IMR-90 (cell line): ENCODE measurements around the gene MORF4L2. TPM values are rescaled to one million over a fixed set of nuclear protein-coding genes. Genes with fewer than 3 reads are reported as not detected.

ENCODE experiments used
- ATAC-seq: fragments of 200-7000 bp; cut with Tn5 transposase; 2 replicates; pipeline ENCODE4 v1.9.1; 2020; ENCODE audit warnings: low read depth, mild to moderate bottlenecking, moderate library complexity
- BruUV-seq: library from RNA; stranded (reverse); fragments of 400-500 nt; replicated peaks from 2 replicates; lab custom pipeline; 2021; lab: Mats Ljungman, UMichigan
- CTCF ChIA-PET: fragments of 300-600 bp; formaldehyde crosslinking; extraction: SDS; loops from one replicate; lab custom pipeline; 2021; ENCODE audit warnings: antibody characterized with exemption; lab: Yijun Ruan, JAX
- POLR2A ChIA-PET: fragments of 300-600 bp; sonication (Branson Sonifier 250); formaldehyde crosslinking; loops from one replicate; lab custom pipeline; 2022; ENCODE audit warnings: antibody characterized with exemption; ENCODE audit not compliant: unreplicated experiment; lab: Charles Lee
- DNase-seq: peaks from one replicate; pipeline ENCODE4 v3.0.0; 2013
- H2AFZ ChIP-seq: replicated peaks from 2 replicates; pipeline ENCODE3; 2013; ENCODE audit warnings: low read length, mild to moderate bottlenecking; ENCODE audit not compliant: poor library complexity
- H2AK5ac ChIP-seq: 2 replicates; pipeline ENCODE4 v1.6.1; 2013; ENCODE audit warnings: low read depth, low read length, inconsistent platforms
- H2AK9ac ChIP-seq: replicated peaks from 2 replicates; pipeline ENCODE3; 2013; ENCODE audit warnings: mild to moderate bottlenecking, low read depth, low read length, moderate library complexity; ENCODE audit not compliant: poor library complexity
- H2BK120ac ChIP-seq: 2 replicates; pipeline ENCODE4 v1.6.1; 2013; ENCODE audit warnings: low read depth, low read length, inconsistent platforms
- H2BK15ac ChIP-seq: 3 replicates; pipeline ENCODE4 v1.6.1; 2013; ENCODE audit warnings: low read depth, low read length, inconsistent platforms
- H2BK20ac ChIP-seq: 2 replicates; pipeline ENCODE4 v1.6.1; 2013; ENCODE audit warnings: low read depth, mild to moderate bottlenecking, inconsistent platforms, low read length, moderate library complexity
- H2BK5ac ChIP-seq: 2 replicates; pipeline ENCODE4 v1.6.1; 2013; ENCODE audit warnings: mild to moderate bottlenecking, low read depth, low read length, inconsistent platforms; ENCODE audit not compliant: poor library complexity, severe bottlenecking
- H3K14ac ChIP-seq: replicated peaks from 2 replicates; pipeline ENCODE4 v1.6.1; 2013; ENCODE audit warnings: low read depth, low read length, inconsistent platforms
- H3K18ac ChIP-seq: 2 replicates; pipeline ENCODE4 v1.6.1; 2013; ENCODE audit warnings: low read depth, low read length, control low read depth
- H3K23ac ChIP-seq: 2 replicates; pipeline ENCODE4 v1.6.1; 2013; ENCODE audit warnings: low read depth, low read length, inconsistent platforms
- H3K27ac ChIP-seq: 2 replicates; pipeline ENCODE4 v1.5.1; 2013; ENCODE audit warnings: mild to moderate bottlenecking, control low read depth, low read length; ENCODE audit not compliant: insufficient read depth
- H3K27me3 ChIP-seq: 2 replicates; pipeline ENCODE4 v1.6.1; 2013; ENCODE audit warnings: low read length; ENCODE audit not compliant: control insufficient read depth, insufficient read depth
- H3K36me3 ChIP-seq: 2 replicates; pipeline ENCODE4 v1.6.1; 2013; ENCODE audit warnings: low read length, mixed read lengths; ENCODE audit not compliant: control insufficient read depth, insufficient read depth
- H3K4ac ChIP-seq: 2 replicates; pipeline ENCODE4 v1.6.1; 2013; ENCODE audit warnings: low read depth, low read length, inconsistent platforms
- H3K4me1 ChIP-seq: 2 replicates; pipeline ENCODE4 v1.6.1; 2013; ENCODE audit warnings: low read length, mixed read lengths; ENCODE audit not compliant: control insufficient read depth, insufficient read depth
- H3K4me2 ChIP-seq: 2 replicates; pipeline ENCODE4 v1.6.1; 2013; ENCODE audit warnings: low read depth, mild to moderate bottlenecking, control low read depth, low read length, moderate library complexity
- H3K4me3 ChIP-seq: 2 replicates; pipeline ENCODE4 v1.5.1; 2013; ENCODE audit warnings: low read depth, mild to moderate bottlenecking, control low read depth, low read length, moderate library complexity; ENCODE audit not compliant: insufficient read depth
- H3K56ac ChIP-seq: 2 replicates; pipeline ENCODE4 v1.6.1; 2013; ENCODE audit warnings: low read length, inconsistent platforms; ENCODE audit not compliant: insufficient read depth; ENCODE audit errors: extremely low read depth
- H3K79me1 ChIP-seq, 2 experiments: 2 replicates each; pipeline ENCODE4 v1.6.1; 2013; ENCODE audit warnings: low read length in 2 of 2, inconsistent platforms in 1 of 2, low read depth in 1 of 2
- H3K9ac ChIP-seq: 2 replicates; pipeline ENCODE4 v1.6.1; 2013; ENCODE audit warnings: low read depth, low read length, control low read depth
- H3K9me1 ChIP-seq: 2 replicates; pipeline ENCODE4 v1.6.1; 2013; ENCODE audit warnings: low read length, inconsistent platforms; ENCODE audit not compliant: insufficient read depth
- H3K9me3 ChIP-seq: 2 replicates; pipeline ENCODE4 v1.6.1; 2013; ENCODE audit warnings: low read length; ENCODE audit not compliant: control insufficient read depth, insufficient read depth
- H4K20me1 ChIP-seq: 2 replicates; pipeline ENCODE4 v1.6.1; 2013; ENCODE audit warnings: low read length, inconsistent platforms; ENCODE audit not compliant: insufficient read depth
- H4K5ac ChIP-seq: 2 replicates; pipeline ENCODE4 v1.6.1; 2013; ENCODE audit warnings: mild to moderate bottlenecking, low read depth, low read length, control low read depth
- H4K8ac ChIP-seq, 2 experiments: 2 replicates each; pipeline ENCODE4 v1.6.1; 2013; ENCODE audit warnings: low read depth in 2 of 2, low read length in 2 of 2, control low read depth in 1 of 2, inconsistent platforms in 1 of 2
- H4K91ac ChIP-seq: 2 replicates; pipeline ENCODE4 v1.6.1; 2013; ENCODE audit warnings: low read depth, low read length, inconsistent platforms; ENCODE audit not compliant: insufficient read depth
- BHLHE40 ChIP-seq: fragments of 150-350 bp; IDR thresholded peaks from 2 replicates; pipeline ENCODE4 v1.6.1; 2016; ENCODE audit warnings: mild to moderate bottlenecking, low read depth, low read length
- ELK1 ChIP-seq: fragments of 150-350 bp; IDR thresholded peaks from 2 replicates; pipeline ENCODE4 v1.6.1; 2016; ENCODE audit warnings: low read depth, mild to moderate bottlenecking, low read length, moderate library complexity, borderline replicate concordance
- USF2 ChIP-seq: fragments of 150-350 bp; IDR thresholded peaks from 2 replicates; pipeline ENCODE4 v1.6.1; 2017; ENCODE audit warnings: mild to moderate bottlenecking, antibody characterized with exemption, low read length, low read depth
- WGBS, 2 experiments: methylation state at CpG; one replicate each; pipeline versions ENCODE4 v1.1.5 to v1.1.7; 2013; ENCODE audit warnings: missing lambda C conversion rate in 2 of 2; ENCODE audit not compliant: insufficient read length in 1 of 2; ENCODE audit errors: extremely low coverage in 2 of 2; 5-methylcytosine and 5-hydroxymethylcytosine counted together
- dilution Hi-C: fragments of 300-500 bp; cut with HindIII; formaldehyde crosslinking; loops from one replicate; pipeline ENCODE4 v1.14.3; 2018; ENCODE audit warnings: low sequenced_read_pairs; ENCODE audit not compliant: unreplicated experiment
- in situ Hi-C: fragments of 300-500 bp; cut with MboI; formaldehyde crosslinking; loops from 3 replicates; pipeline ENCODE4 v1.14.3; 2019; ENCODE audit warnings: low sequenced_read_pairs, inconsistent platforms, mixed read lengths
- intact Hi-C: fragments of 100-400 bp; cut with micrococcal nuclease; formaldehyde crosslinking; loops from 2 replicates; pipeline ENCODE4 v1.10.0; 2022
- polyA plus RNA-seq, 3 experiments: library from polyadenylated mRNA; depleted of rRNA; stranded (reverse); fragments of >200 nt; gene quantifications; 2 replicates each; pipeline ENCODE4 v1.2.3, GENCODE V29; 2012; ENCODE audit warnings: low replicate concordance in 1 of 3
- total RNA-seq: library from RNA; depleted of rRNA; stranded (reverse); fragments of >200 nt; gene quantifications from 2 replicates; pipeline ENCODE4 v1.2.3, GENCODE V29; 2012

Gene MORF4L2
- total and polyA plus RNA-seq, 2 of the 4 experiments (the other 2 are of a cell fraction): 795 to 1,218 TPM

GRCh38 chrX:103628386-103629317, 57.8 kb downstream of the MORF4L2 start, which contains the start of gene TCEAL1:
TCEAL1 (plus strand) TSS chrX:103628975; CDS start chrX:103629917, 942 bp downstream.
- peak; percentile 23 for ATAC-seq

More at GRCh38 chrX:103628386-103629317, 57.8 kb downstream of the MORF4L2 start, which contains the start of gene TCEAL1:
- peak within 1 kb of the TSS; percentile 89 for H3K9ac ChIP-seq
- H3K18ac ChIP-seq: peak within 1 kb of the TSS; percentile 88
- peak within 1 kb of the TSS; percentile 86 for H2AK5ac ChIP-seq
- dilution Hi-C loops: no loop called here
- peak within 1 kb of the TSS; percentile 98 for H3K27ac ChIP-seq
- peak within 1 kb of the TSS; percentile 86 to 91 for H4K8ac ChIP-seq
- in situ Hi-C loops: no loop called here
- H2BK5ac ChIP-seq: peak within 1 kb of the TSS; percentile 92
- no peaks in the 10 kb centered on the region for H4K20me1 ChIP-seq
- H3K56ac ChIP-seq: peak within 1 kb of the TSS; percentile 84
- no peaks in the 10 kb centered on the region for H3K27me3 ChIP-seq
- peak within 1 kb of the TSS; percentile 91 for H3K23ac ChIP-seq
- peak within 1 kb of the TSS; percentile 86 for H4K91ac ChIP-seq
- peak within 1 kb of the TSS; percentile 68 for H2BK120ac ChIP-seq
- H4K5ac ChIP-seq: peak within 1 kb of the TSS; percentile 79
- H2BK15ac ChIP-seq: no peak within 1 kb of the TSS; the same call in 2 of the 3 replicates
- CTCF ChIA-PET: interaction anchor here (1.3 to 1.5 kb wide), 2 partner anchors 19 to 31 kb away, joined by 3 to 6 read pairs; no protein-coding TSS in a partner anchor
- DNase-seq: peak; percentile 27
- no peak within 1 kb of the TSS for H2BK20ac ChIP-seq
- H3K14ac ChIP-seq: peak within 1 kb of the TSS; percentile 86
- POLR2A ChIA-PET: interaction anchor here (0.8 kb wide), 1 partner anchor 123 kb away, joined by 9 read pairs; no protein-coding TSS in a partner anchor
- no peaks in the 10 kb centered on the region for H3K4me1 ChIP-seq
- peak within 1 kb of the TSS; percentile 89 for H3K4ac ChIP-seq
- intact Hi-C loops: loop anchor here (5.0 kb wide), 1 partner anchor 49 kb away; no protein-coding TSS in a partner anchor
- no peaks in the 10 kb centered on the region for H3K9me3 ChIP-seq
- peak within 1 kb of the TSS; percentile 84 for H3K4me2 ChIP-seq
- H2AFZ ChIP-seq: peak within 1 kb of the TSS; percentile 92
- H3K4me3 ChIP-seq: peak within 1 kb of the TSS; percentile 81
- H3K79me1 ChIP-seq: peaks cover 0 to 9% of the 10 kb centered on the region in 2 experiments; a peak in 1 of 4 replicates
- WGBS, 2 experiments: 21% methylated on average over 10 of the region's 32 CpGs; no CpG with 5 or more reads in 1 of the 2 experiments
- H3K9me1 ChIP-seq: peaks cover 3% of the 10 kb centered on the region; the same call in 1 of the 2 replicates
- no peak for TF ChIP-seq ELK1
- TF ChIP-seq USF2: peak; percentile 92
- TF ChIP-seq BHLHE40: peak; percentile 73
- BruUV-seq: no TSS peak
- no peaks in the 10 kb centered on the region for H3K36me3 ChIP-seq
- H2AK9ac ChIP-seq: peak within 1 kb of the TSS; percentile 85
